ENCODE data around the gene CADPS2. TPM values are rescaled to one million over a fixed set of nuclear protein-coding genes. Genes with fewer than 3 reads are reported as not detected.

Gene CADPS2
- total and polyA plus RNA-seq, 3 experiments from 2014 or later: not detected

DNA sequence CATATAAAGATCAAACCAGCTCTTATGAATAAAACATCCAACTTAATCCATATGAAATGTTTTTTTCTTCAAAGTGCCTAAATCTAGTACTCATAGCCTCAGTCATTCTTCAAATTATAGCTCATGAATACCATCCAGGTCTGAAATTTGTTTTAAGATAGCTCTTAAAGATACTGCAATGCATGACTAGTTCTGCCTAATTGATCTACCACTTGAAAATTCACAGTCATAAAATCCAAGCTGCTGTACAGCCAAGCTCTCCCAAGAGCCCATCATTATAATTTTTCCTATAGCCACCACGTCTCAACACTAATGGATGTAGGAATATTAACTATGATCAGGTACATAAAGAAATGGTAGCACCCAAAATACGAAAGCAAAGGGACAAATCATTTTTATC lies 95.7 kb downstream of the CADPS2 start:
- Mint-ChIP-seq H3K36me3 (no peaks in the 10 kb centered on the region), H3K9me3 (peaks cover 0 to 15% (median 9%) of the 10 kb centered on the region in 5 donors), H3K4me3 (no peak overlapping the region), H3K4me1 (no peaks in the 10 kb centered on the region), H3K27me3 (no peaks in the 10 kb centered on the region), H3K27ac (no peak overlapping the region)
- Histone ChIP-seq H3K9me3 (ENCODE audit: low read length) (no peaks in the 10 kb centered on the region), H3K27ac (ENCODE audit: low read depth, low read length) (no peak overlapping the region), H3K27me3 (ENCODE audit: insufficient read depth, low read length, poor library complexity, severe bottlenecking) (no peaks in the 10 kb centered on the region), H3K36me3 (ENCODE audit: insufficient read depth, low read length) (no peaks in the 10 kb centered on the region), H3K4me3 (ENCODE audit: low read length) (no peak overlapping the region), H3K4me1 (ENCODE audit: insufficient read depth, low read length) (no peaks in the 10 kb centered on the region)
- no peak for DNase-seq
- ChIA-PET POLR2A (interaction anchor here (0.7 kb wide), 1 partner anchor 12 kb away, joined by 5 read pairs; no protein-coding TSS in a partner anchor), CTCF (no interaction called here)

DNA sequence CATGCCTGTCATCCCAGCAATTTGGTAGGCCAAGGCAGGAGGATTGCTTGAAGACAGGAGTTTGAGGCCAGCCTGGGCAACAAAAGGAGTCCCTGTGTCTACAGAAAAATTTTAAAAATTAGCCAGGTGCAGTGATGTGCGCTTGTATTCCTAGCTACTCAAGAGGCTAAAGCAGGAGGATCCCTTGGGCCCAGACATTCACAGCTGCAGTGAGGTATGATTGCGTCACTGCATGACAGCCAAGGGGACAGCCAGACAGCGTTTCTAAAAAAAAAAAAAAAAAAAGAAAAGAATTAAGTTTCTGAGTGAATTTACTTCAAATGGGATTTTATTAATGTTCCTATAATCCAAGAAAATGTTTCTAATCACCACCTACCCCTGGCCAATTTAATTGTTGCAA lies 96.1 kb downstream of the CADPS2 start:
- no peak for DNase-seq
- Mint-ChIP-seq H3K27ac (no peak overlapping the region), H3K4me3 (no peak overlapping the region), H3K27me3 (no peaks in the 10 kb centered on the region), H3K4me1 (no peaks in the 10 kb centered on the region), H3K9me3 (peaks cover 0 to 15% (median 7%) of the 10 kb centered on the region in 5 donors), H3K36me3 (no peaks in the 10 kb centered on the region)
- CTCF ChIA-PET: no interaction called here
- H3K4me3 ChIP-seq (ENCODE audit: low read length): no peak overlapping the region
- no peak overlapping the region for H3K27ac ChIP-seq (ENCODE audit: low read depth, low read length)
- no peaks in the 10 kb centered on the region for H3K4me1 ChIP-seq (ENCODE audit: insufficient read depth, low read length)
- POLR2A ChIA-PET: interaction anchor here (0.7 kb wide), 1 partner anchor 12 kb away, joined by 5 read pairs; no protein-coding TSS in a partner anchor
- H3K9me3 ChIP-seq (ENCODE audit: low read length): no peaks in the 10 kb centered on the region
- H3K27me3 ChIP-seq (ENCODE audit: insufficient read depth, low read length, poor library complexity, severe bottlenecking): no peaks in the 10 kb centered on the region
- no peaks in the 10 kb centered on the region for H3K36me3 ChIP-seq (ENCODE audit: insufficient read depth, low read length)

- H3K4me3 ChIP-seq (ENCODE audit: low read length): no peak overlapping the region
- CTCF ChIA-PET: no interaction called here
- Mint-ChIP-seq H3K4me1 (no peaks in the 10 kb centered on the region), H3K27me3 (no peaks in the 10 kb centered on the region), H3K36me3 (no peaks in the 10 kb centered on the region), H3K27ac (no peak overlapping the region), H3K9me3 (peaks cover 0 to 23% (median 4%) of the 10 kb centered on the region in 5 donors), H3K4me3 (no peak overlapping the region)
- POLR2A ChIA-PET: no interaction called here
- DNase-seq: no peak
- H3K4me1 ChIP-seq (ENCODE audit: insufficient read depth, low read length): no peaks in the 10 kb centered on the region
- H3K27ac ChIP-seq (ENCODE audit: low read depth, low read length): no peak overlapping the region
- H3K36me3 ChIP-seq (ENCODE audit: insufficient read depth, low read length): no peaks in the 10 kb centered on the region
- no peaks in the 10 kb centered on the region for H3K9me3 ChIP-seq (ENCODE audit: low read length)
- H3K27me3 ChIP-seq (ENCODE audit: insufficient read depth, low read length, poor library complexity, severe bottlenecking): no peaks in the 10 kb centered on the region
Measured at GRCh38 chr7:122789156-122789555, 97.1 kb downstream of the CADPS2 start.

DNA sequence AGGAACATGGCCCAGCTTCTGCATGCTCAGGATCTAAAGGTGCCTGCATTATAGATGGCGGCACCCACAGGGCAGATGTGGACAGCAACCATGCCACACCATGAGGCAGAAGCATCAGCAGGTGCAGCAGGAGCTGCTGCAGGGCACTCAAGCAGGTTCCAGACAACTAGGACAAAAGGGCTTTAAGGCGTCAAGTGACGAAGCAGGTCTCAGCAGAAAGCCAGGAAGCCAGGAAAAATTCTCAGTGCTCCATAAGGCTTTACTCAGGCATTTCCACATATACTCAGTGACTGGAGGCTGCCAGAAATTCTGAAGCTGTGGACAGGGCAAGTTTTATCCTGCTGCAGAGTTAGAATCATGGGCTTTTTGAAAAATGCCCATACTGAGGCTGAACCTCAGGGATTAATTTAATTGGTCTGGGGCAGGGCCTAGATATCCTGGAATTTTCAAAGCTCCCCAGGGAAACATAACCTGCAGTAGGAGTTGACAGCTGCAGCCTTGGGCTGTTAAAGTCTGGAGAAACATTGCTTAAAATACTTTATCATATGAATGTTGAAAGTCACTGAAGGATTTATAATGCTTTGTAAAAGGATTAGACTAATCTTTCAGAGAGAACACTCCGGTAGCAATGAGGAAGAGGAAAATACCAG lies 115.4 kb downstream of the CADPS2 start:
- Histone ChIP-seq H3K27ac (ENCODE audit: low read depth, low read length) (no peak overlapping the region), H3K36me3 (ENCODE audit: insufficient read depth, low read length) (no peaks in the 10 kb centered on the region), H3K4me1 (ENCODE audit: insufficient read depth, low read length) (no peaks in the 10 kb centered on the region), H3K4me3 (ENCODE audit: low read length) (no peak overlapping the region), H3K27me3 (ENCODE audit: insufficient read depth, low read length, poor library complexity, severe bottlenecking) (no peaks in the 10 kb centered on the region), H3K9me3 (ENCODE audit: low read length) (no peaks in the 10 kb centered on the region)
- Mint-ChIP-seq H3K36me3 (no peaks in the 10 kb centered on the region), H3K4me1 (no peaks in the 10 kb centered on the region), H3K27ac (no peak overlapping the region), H3K4me3 (no peak overlapping the region), H3K27me3 (no peaks in the 10 kb centered on the region), H3K9me3 (peaks cover 0 to 8% (median 7%) of the 10 kb centered on the region in 5 donors)
- ChIA-PET POLR2A (no interaction called here), CTCF (no interaction called here)
- DNase-seq: no peak

DNA sequence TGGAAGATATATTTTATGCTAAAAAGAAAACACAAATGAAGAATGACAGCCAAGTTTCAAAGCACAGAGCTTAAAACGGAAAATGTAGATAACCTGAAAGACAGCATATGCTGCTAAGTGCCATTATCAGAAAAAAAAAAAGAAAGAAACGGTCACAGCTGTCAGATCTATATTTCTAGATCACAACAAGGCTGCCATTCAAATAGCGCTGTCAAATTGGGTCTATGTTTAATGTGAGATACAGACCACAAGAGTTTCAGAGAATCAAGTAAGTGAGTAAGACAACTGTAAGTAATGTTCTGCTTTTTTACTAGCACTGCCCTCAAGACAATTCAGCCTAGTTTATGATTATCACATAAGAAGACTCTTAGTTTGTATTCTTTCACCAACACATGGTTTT lies 117.4 kb downstream of the CADPS2 start:
- Mint-ChIP-seq H3K4me1 (no peaks in the 10 kb centered on the region), H3K9me3 (peaks cover 3 to 7% (median 6%) of the 10 kb centered on the region in 5 donors), H3K36me3 (no peaks in the 10 kb centered on the region), H3K27ac (no peak overlapping the region), H3K4me3 (no peak overlapping the region), H3K27me3 (no peaks in the 10 kb centered on the region)
- POLR2A ChIA-PET: no interaction called here
- H3K27ac ChIP-seq (ENCODE audit: low read depth, low read length): no peak overlapping the region
- DNase-seq: no peak
- H3K4me1 ChIP-seq (ENCODE audit: insufficient read depth, low read length): no peaks in the 10 kb centered on the region
- H3K9me3 ChIP-seq (ENCODE audit: low read length): no peaks in the 10 kb centered on the region
- CTCF ChIA-PET: no interaction called here
- no peak overlapping the region for H3K4me3 ChIP-seq (ENCODE audit: low read length)
- no peaks in the 10 kb centered on the region for H3K36me3 ChIP-seq (ENCODE audit: insufficient read depth, low read length)
- H3K27me3 ChIP-seq (ENCODE audit: insufficient read depth, low read length, poor library complexity, severe bottlenecking): no peaks in the 10 kb centered on the region

DNA sequence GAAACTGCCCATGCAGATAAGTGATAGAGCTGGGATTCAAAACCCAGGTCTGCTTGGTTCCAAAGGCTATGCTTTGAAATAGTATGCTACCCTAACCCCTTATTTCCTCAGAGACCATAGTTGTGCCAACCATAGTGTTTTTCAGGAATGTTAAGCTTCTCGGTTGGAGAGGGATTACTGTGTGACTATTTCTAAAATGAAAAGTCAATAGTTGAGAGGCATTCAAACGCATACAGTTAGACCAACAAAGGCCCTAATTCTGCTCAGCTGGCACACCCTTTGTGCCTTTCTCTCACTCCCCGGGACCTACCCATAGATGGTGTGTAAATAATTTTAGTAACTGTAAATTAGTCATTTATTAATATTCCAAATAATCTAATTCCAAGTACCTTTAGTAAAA lies 118.9 kb downstream of the CADPS2 start:
- no peak overlapping the region for H3K4me3 ChIP-seq (ENCODE audit: low read length)
- no peak for DNase-seq
- Mint-ChIP-seq H3K36me3 (no peaks in the 10 kb centered on the region), H3K27ac (no peak overlapping the region), H3K27me3 (no peaks in the 10 kb centered on the region), H3K4me1 (no peaks in the 10 kb centered on the region), H3K9me3 (peaks cover 0 to 7% (median 5%) of the 10 kb centered on the region in 5 donors), H3K4me3 (no peak overlapping the region)
- no peaks in the 10 kb centered on the region for H3K36me3 ChIP-seq (ENCODE audit: insufficient read depth, low read length)
- ChIA-PET CTCF (no interaction called here), POLR2A (no interaction called here)
- no peaks in the 10 kb centered on the region for H3K4me1 ChIP-seq (ENCODE audit: insufficient read depth, low read length)
- no peak overlapping the region for H3K27ac ChIP-seq (ENCODE audit: low read depth, low read length)
- H3K9me3 ChIP-seq (ENCODE audit: low read length): no peaks in the 10 kb centered on the region
- no peaks in the 10 kb centered on the region for H3K27me3 ChIP-seq (ENCODE audit: insufficient read depth, low read length, poor library complexity, severe bottlenecking)

- ChIA-PET POLR2A (no interaction called here), CTCF (no interaction called here)
- Mint-ChIP-seq H3K4me3 (no peak overlapping the region), H3K9me3 (peaks cover 0 to 7% (median 4%) of the 10 kb centered on the region in 5 donors), H3K27me3 (no peaks in the 10 kb centered on the region), H3K27ac (no peak overlapping the region), H3K4me1 (no peaks in the 10 kb centered on the region), H3K36me3 (no peaks in the 10 kb centered on the region)
- Histone ChIP-seq H3K27me3 (ENCODE audit: insufficient read depth, low read length, poor library complexity, severe bottlenecking) (no peaks in the 10 kb centered on the region), H3K27ac (ENCODE audit: low read depth, low read length) (no peak overlapping the region), H3K9me3 (ENCODE audit: low read length) (no peaks in the 10 kb centered on the region), H3K4me1 (ENCODE audit: insufficient read depth, low read length) (no peaks in the 10 kb centered on the region), H3K4me3 (ENCODE audit: low read length) (no peak overlapping the region), H3K36me3 (ENCODE audit: insufficient read depth, low read length) (no peaks in the 10 kb centered on the region)
- no peak for DNase-seq
Measured at GRCh38 chr7:122766593-122766992, 119.7 kb downstream of the CADPS2 start.

DNA sequence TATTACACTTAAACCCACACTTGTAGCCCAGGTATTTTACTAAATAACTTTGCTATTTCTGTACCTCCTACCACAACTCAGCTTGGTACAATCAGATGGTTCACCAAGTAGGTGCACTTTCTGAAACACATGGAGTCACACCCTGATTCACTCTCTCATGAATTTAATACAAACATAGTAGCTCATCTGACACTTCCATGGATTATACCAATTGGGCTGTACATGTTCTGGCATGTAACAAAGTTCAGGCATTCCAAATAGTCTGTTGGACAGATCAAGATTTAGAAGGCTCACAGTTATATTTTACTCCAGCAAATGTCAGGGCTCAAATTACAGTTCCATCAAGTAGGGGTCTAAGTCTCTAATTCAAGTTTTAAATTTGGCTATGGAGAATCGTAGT lies 121.4 kb downstream of the CADPS2 start:
- Mint-ChIP-seq H3K27me3 (no peaks in the 10 kb centered on the region), H3K4me1 (no peaks in the 10 kb centered on the region), H3K9me3 (peaks cover 0 to 10% (median 5%) of the 10 kb centered on the region in 5 donors), H3K36me3 (no peaks in the 10 kb centered on the region), H3K27ac (no peak overlapping the region), H3K4me3 (no peak overlapping the region)
- Histone ChIP-seq H3K4me1 (ENCODE audit: insufficient read depth, low read length) (no peaks in the 10 kb centered on the region), H3K27me3 (ENCODE audit: insufficient read depth, low read length, poor library complexity, severe bottlenecking) (no peaks in the 10 kb centered on the region), H3K36me3 (ENCODE audit: insufficient read depth, low read length) (no peaks in the 10 kb centered on the region), H3K4me3 (ENCODE audit: low read length) (no peak overlapping the region), H3K27ac (ENCODE audit: low read depth, low read length) (no peak overlapping the region), H3K9me3 (ENCODE audit: low read length) (no peaks in the 10 kb centered on the region)
- CTCF ChIA-PET: no interaction called here
- POLR2A ChIA-PET: no interaction called here
- no peak for DNase-seq
